IMR-90 (cell line): ENCODE data around the gene CTIF. TPM values are rescaled to one million over a fixed set of nuclear protein-coding genes. Genes with fewer than 3 reads are reported as not detected.

Experiments
- ATAC-seq: fragments of 200-7000 bp; cut with Tn5 transposase; 2 replicates; pipeline ENCODE4 v1.9.1; 2020; ENCODE audit warnings: low read depth, mild to moderate bottlenecking, moderate library complexity
- BruUV-seq: library from RNA; stranded (reverse); fragments of 400-500 nt; replicated peaks from 2 replicates; lab custom pipeline; 2021; lab: Mats Ljungman, UMichigan
- CTCF ChIA-PET: fragments of 300-600 bp; formaldehyde crosslinking; extraction: SDS; loops from one replicate; lab custom pipeline; 2021; ENCODE audit warnings: antibody characterized with exemption; lab: Yijun Ruan, JAX
- POLR2A ChIA-PET: fragments of 300-600 bp; sonication (Branson Sonifier 250); formaldehyde crosslinking; loops from one replicate; lab custom pipeline; 2022; ENCODE audit warnings: antibody characterized with exemption; ENCODE audit not compliant: unreplicated experiment; lab: Charles Lee
- DNase-seq: peaks from one replicate; pipeline ENCODE4 v3.0.0; 2013
- H2AFZ ChIP-seq: replicated peaks from 2 replicates; pipeline ENCODE3; 2013; ENCODE audit warnings: low read length, mild to moderate bottlenecking; ENCODE audit not compliant: poor library complexity
- H2AK5ac ChIP-seq: 2 replicates; pipeline ENCODE4 v1.6.1; 2013; ENCODE audit warnings: low read depth, low read length, inconsistent platforms
- H2AK9ac ChIP-seq: replicated peaks from 2 replicates; pipeline ENCODE3; 2013; ENCODE audit warnings: mild to moderate bottlenecking, low read depth, low read length, moderate library complexity; ENCODE audit not compliant: poor library complexity
- H2BK120ac ChIP-seq: 2 replicates; pipeline ENCODE4 v1.6.1; 2013; ENCODE audit warnings: low read depth, low read length, inconsistent platforms
- H2BK15ac ChIP-seq: 3 replicates; pipeline ENCODE4 v1.6.1; 2013; ENCODE audit warnings: low read depth, low read length, inconsistent platforms
- H2BK20ac ChIP-seq: 2 replicates; pipeline ENCODE4 v1.6.1; 2013; ENCODE audit warnings: low read depth, mild to moderate bottlenecking, inconsistent platforms, low read length, moderate library complexity
- H2BK5ac ChIP-seq: 2 replicates; pipeline ENCODE4 v1.6.1; 2013; ENCODE audit warnings: mild to moderate bottlenecking, low read depth, low read length, inconsistent platforms; ENCODE audit not compliant: poor library complexity, severe bottlenecking
- H3K14ac ChIP-seq: replicated peaks from 2 replicates; pipeline ENCODE4 v1.6.1; 2013; ENCODE audit warnings: low read depth, low read length, inconsistent platforms
- H3K18ac ChIP-seq: 2 replicates; pipeline ENCODE4 v1.6.1; 2013; ENCODE audit warnings: low read depth, low read length, control low read depth
- H3K23ac ChIP-seq: 2 replicates; pipeline ENCODE4 v1.6.1; 2013; ENCODE audit warnings: low read depth, low read length, inconsistent platforms
- H3K27ac ChIP-seq: 2 replicates; pipeline ENCODE4 v1.5.1; 2013; ENCODE audit warnings: mild to moderate bottlenecking, control low read depth, low read length; ENCODE audit not compliant: insufficient read depth
- H3K27me3 ChIP-seq: 2 replicates; pipeline ENCODE4 v1.6.1; 2013; ENCODE audit warnings: low read length; ENCODE audit not compliant: control insufficient read depth, insufficient read depth
- H3K36me3 ChIP-seq: 2 replicates; pipeline ENCODE4 v1.6.1; 2013; ENCODE audit warnings: low read length, mixed read lengths; ENCODE audit not compliant: control insufficient read depth, insufficient read depth
- H3K4ac ChIP-seq: 2 replicates; pipeline ENCODE4 v1.6.1; 2013; ENCODE audit warnings: low read depth, low read length, inconsistent platforms
- H3K4me1 ChIP-seq: 2 replicates; pipeline ENCODE4 v1.6.1; 2013; ENCODE audit warnings: low read length, mixed read lengths; ENCODE audit not compliant: control insufficient read depth, insufficient read depth
- H3K4me2 ChIP-seq: 2 replicates; pipeline ENCODE4 v1.6.1; 2013; ENCODE audit warnings: low read depth, mild to moderate bottlenecking, control low read depth, low read length, moderate library complexity
- H3K4me3 ChIP-seq: 2 replicates; pipeline ENCODE4 v1.5.1; 2013; ENCODE audit warnings: low read depth, mild to moderate bottlenecking, control low read depth, low read length, moderate library complexity; ENCODE audit not compliant: insufficient read depth
- H3K56ac ChIP-seq: 2 replicates; pipeline ENCODE4 v1.6.1; 2013; ENCODE audit warnings: low read length, inconsistent platforms; ENCODE audit not compliant: insufficient read depth; ENCODE audit errors: extremely low read depth
- H3K79me1 ChIP-seq, 2 experiments: 2 replicates each; pipeline ENCODE4 v1.6.1; 2013; ENCODE audit warnings: low read length in 2 of 2, inconsistent platforms in 1 of 2, low read depth in 1 of 2
- H3K9ac ChIP-seq: 2 replicates; pipeline ENCODE4 v1.6.1; 2013; ENCODE audit warnings: low read depth, low read length, control low read depth
- H3K9me1 ChIP-seq: 2 replicates; pipeline ENCODE4 v1.6.1; 2013; ENCODE audit warnings: low read length, inconsistent platforms; ENCODE audit not compliant: insufficient read depth
- H3K9me3 ChIP-seq: 2 replicates; pipeline ENCODE4 v1.6.1; 2013; ENCODE audit warnings: low read length; ENCODE audit not compliant: control insufficient read depth, insufficient read depth
- H4K20me1 ChIP-seq: 2 replicates; pipeline ENCODE4 v1.6.1; 2013; ENCODE audit warnings: low read length, inconsistent platforms; ENCODE audit not compliant: insufficient read depth
- H4K5ac ChIP-seq: 2 replicates; pipeline ENCODE4 v1.6.1; 2013; ENCODE audit warnings: mild to moderate bottlenecking, low read depth, low read length, control low read depth
- H4K8ac ChIP-seq, 2 experiments: 2 replicates each; pipeline ENCODE4 v1.6.1; 2013; ENCODE audit warnings: low read depth in 2 of 2, low read length in 2 of 2, control low read depth in 1 of 2, inconsistent platforms in 1 of 2
- H4K91ac ChIP-seq: 2 replicates; pipeline ENCODE4 v1.6.1; 2013; ENCODE audit warnings: low read depth, low read length, inconsistent platforms; ENCODE audit not compliant: insufficient read depth
- BHLHE40 ChIP-seq: fragments of 150-350 bp; IDR thresholded peaks from 2 replicates; pipeline ENCODE4 v1.6.1; 2016; ENCODE audit warnings: mild to moderate bottlenecking, low read depth, low read length
- CEBPB ChIP-seq: IDR thresholded peaks from 2 replicates; pipeline ENCODE4 v1.6.1; 2012; ENCODE audit warnings: low read depth, low read length, improper control_type of control experiment
- CHD1 ChIP-seq: IDR thresholded peaks from 2 replicates; pipeline ENCODE4 v1.6.1; 2012; ENCODE audit warnings: low read depth, low read length, improper control_type of control experiment
- CTCF ChIP-seq: conservative IDR thresholded peaks from 2 replicates; pipeline ENCODE4 v1.5.1; 2012; ENCODE audit warnings: mild to moderate bottlenecking, low read depth, low read length, improper control_type of control experiment
- FOS ChIP-seq: fragments of 150-350 bp; IDR thresholded peaks from 2 replicates; pipeline ENCODE4 v1.6.1; 2016; ENCODE audit warnings: low read depth, low read length
- MAFK ChIP-seq: IDR thresholded peaks from 2 replicates; pipeline ENCODE4 v1.6.1; 2012; ENCODE audit warnings: low read depth, low read length, improper control_type of control experiment
- MAZ ChIP-seq: IDR thresholded peaks from 2 replicates; pipeline ENCODE4 v1.6.1; 2012; ENCODE audit warnings: low read depth, mild to moderate bottlenecking, low read length, improper control_type of control experiment, moderate library complexity, borderline replicate concordance
- MXI1 ChIP-seq: IDR thresholded peaks from 2 replicates; pipeline ENCODE4 v1.6.1; 2012; ENCODE audit warnings: low read depth, mild to moderate bottlenecking, low read length, moderate library complexity, borderline replicate concordance
- NFE2L2 ChIP-seq: fragments of 150-350 bp; IDR thresholded peaks from 2 replicates; pipeline ENCODE4 v1.6.1; 2016; ENCODE audit warnings: low read depth, mild to moderate bottlenecking, low read length
- RAD21 ChIP-seq: IDR thresholded peaks from 2 replicates; pipeline ENCODE4 v1.6.1; 2012; ENCODE audit warnings: low read length, improper control_type of control experiment
- RFX5 ChIP-seq: IDR thresholded peaks from 2 replicates; pipeline ENCODE4 v1.8.0; 2012; ENCODE audit warnings: low read depth, mild to moderate bottlenecking, low read length, moderate library complexity
- SMC3 ChIP-seq: fragments of 150-350 bp; IDR thresholded peaks from 2 replicates; pipeline ENCODE4 v1.6.1; 2016; ENCODE audit warnings: low read depth, mild to moderate bottlenecking, antibody characterized with exemption, low read length, moderate library complexity
- USF2 ChIP-seq: fragments of 150-350 bp; IDR thresholded peaks from 2 replicates; pipeline ENCODE4 v1.6.1; 2017; ENCODE audit warnings: mild to moderate bottlenecking, antibody characterized with exemption, low read length, low read depth
- WGBS, 2 experiments: methylation state at CpG; one replicate each; pipeline versions ENCODE4 v1.1.5 to v1.1.7; 2013; ENCODE audit warnings: missing lambda C conversion rate in 2 of 2; ENCODE audit not compliant: insufficient read length in 1 of 2; ENCODE audit errors: extremely low coverage in 2 of 2; 5-methylcytosine and 5-hydroxymethylcytosine counted together
- dilution Hi-C: fragments of 300-500 bp; cut with HindIII; formaldehyde crosslinking; loops from one replicate; pipeline ENCODE4 v1.14.3; 2018; ENCODE audit warnings: low sequenced_read_pairs; ENCODE audit not compliant: unreplicated experiment
- in situ Hi-C: fragments of 300-500 bp; cut with MboI; formaldehyde crosslinking; loops from 3 replicates; pipeline ENCODE4 v1.14.3; 2019; ENCODE audit warnings: low sequenced_read_pairs, inconsistent platforms, mixed read lengths
- intact Hi-C: fragments of 100-400 bp; cut with micrococcal nuclease; formaldehyde crosslinking; loops from 2 replicates; pipeline ENCODE4 v1.10.0; 2022
- polyA plus RNA-seq, 3 experiments: library from polyadenylated mRNA; depleted of rRNA; stranded (reverse); fragments of >200 nt; gene quantifications; 2 replicates each; pipeline ENCODE4 v1.2.3, GENCODE V29; 2012; ENCODE audit warnings: low replicate concordance in 1 of 3
- total RNA-seq: library from RNA; depleted of rRNA; stranded (reverse); fragments of >200 nt; gene quantifications from 2 replicates; pipeline ENCODE4 v1.2.3, GENCODE V29; 2012

CTIF gene
- total and polyA plus RNA-seq, 2 of the 4 experiments (the other 2 are of a cell fraction) = 25.1 to 57.0 TPM

- Histone ChIP-seq H3K9me1 (peaks cover 36% of the 10 kb centered on the region), H2AK5ac (no peak overlapping the region), H3K14ac (no peak overlapping the region), H3K4me2 (no peak overlapping the region), H2BK5ac (no peak overlapping the region), H2BK20ac (no peak overlapping the region; the same call in 1 of the 2 replicates), H3K9me3 (no peaks in the 10 kb centered on the region), H2BK15ac (no peak overlapping the region), H4K20me1 (peaks cover 18% of the 10 kb centered on the region), H3K4me1 (peaks cover 2% of the 10 kb centered on the region; the same call in 1 of the 2 replicates), H3K27me3 (no peaks in the 10 kb centered on the region), H3K79me1 (peaks cover 25 to 64% of the 10 kb centered on the region in 2 experiments; a peak in 3 of 4 replicates), H2AFZ (no peak overlapping the region), H2BK120ac (no peak overlapping the region), H3K4ac (no peak overlapping the region; the same call in 1 of the 2 replicates), H3K27ac (no peak overlapping the region), H4K91ac (no peak overlapping the region), H2AK9ac (peak overlapping the region; percentile 50), H3K36me3 (peaks cover 35% of the 10 kb centered on the region), H3K4me3 (no peak overlapping the region), H3K9ac (no peak overlapping the region), H3K23ac (no peak overlapping the region), H3K18ac (no peak overlapping the region), H4K8ac (no peak overlapping the region; a peak in 1 of 4 replicates), H4K5ac (no peak overlapping the region), H3K56ac (no peak overlapping the region)
- in situ Hi-C loops (no loop called here), intact Hi-C loops (no loop called here), dilution Hi-C loops (no loop called here)
- POLR2A ChIA-PET = no interaction called here
- no peak for TF ChIP-seq NFE2L2
- TF ChIP-seq RFX5 = no peak
- no peak for TF ChIP-seq USF2
- no peak for TF ChIP-seq CTCF
- TF ChIP-seq RAD21 = no peak
- TF ChIP-seq SMC3 = no peak
- TF ChIP-seq CHD1 = no peak
- TF ChIP-seq MAFK = no peak
- no peak for TF ChIP-seq FOS
- no peak for TF ChIP-seq MXI1
- no peak for TF ChIP-seq CEBPB
- TF ChIP-seq BHLHE40 = no peak
- no peak for TF ChIP-seq MAZ
- DNase-seq (no peak), ATAC-seq (no peak)
- CTCF ChIA-PET = interaction anchor here (0.6 kb wide), 1 partner anchor 128 kb away, joined by 3 read pairs; no protein-coding TSS in a partner anchor
- no TSS peak for BruUV-seq
- WGBS, 2 experiments = 83% methylated on average over 3 of the region's 11 CpGs; no CpG with 5 or more reads in 1 of the 2 experiments
Measured at GRCh38 chr18:48806551-48807261, 267.9 kb downstream of the CTIF start.
